WTC11 (cell line): ENCODE measurements around the gene KAT7. TPM values are rescaled to one million over a fixed set of nuclear protein-coding genes. Genes with fewer than 3 reads are reported as not detected.

Experiments used
- CREB1 ChIP-seq: sonication (generic); formaldehyde crosslinking; IDR thresholded peaks from 2 replicates; pipeline ENCODE4 v1.8.0; 2023; ENCODE audit warnings: mild to moderate bottlenecking, missing genetic modification reagents
- FOXJ3 ChIP-seq: sonication (generic); formaldehyde crosslinking; IDR thresholded peaks from 2 replicates; pipeline ENCODE4 v1.9.0; 2021; ENCODE audit warnings: missing genetic modification reagents, mild to moderate bottlenecking, borderline replicate concordance
- GRHL2 ChIP-seq: fragments of 250-450 bp; sonication (Bioruptor Pico); IDR thresholded peaks from 2 replicates; pipeline ENCODE4 v1.8.0; 2022; ENCODE audit warnings: mild to moderate bottlenecking, moderate library complexity; ENCODE audit not compliant: insufficient replicate concordance, severe bottlenecking
- GTF2I ChIP-seq: fragments of 250-450 bp; sonication (Bioruptor Pico); conservative IDR thresholded peaks from 2 replicates; pipeline ENCODE4 v1.4.0; 2021; ENCODE audit warnings: mild to moderate bottlenecking
- MXD4 ChIP-seq: fragments of 250-450 bp; sonication (Bioruptor Pico); IDR thresholded peaks from 2 replicates; pipeline ENCODE4 v1.8.0; 2021; ENCODE audit warnings: mild to moderate bottlenecking, moderate library complexity, borderline replicate concordance
- NR2C2 ChIP-seq: sonication (generic); formaldehyde crosslinking; IDR thresholded peaks from 2 replicates; pipeline ENCODE4 v1.8.0; 2022; ENCODE audit warnings: mild to moderate bottlenecking, missing genetic modification reagents
- RORB ChIP-seq: fragments of 250-450 bp; sonication (Bioruptor Pico); IDR thresholded peaks from 2 replicates; pipeline ENCODE4 v1.9.0; 2021; ENCODE audit warnings: mild to moderate bottlenecking
- SMAD4 ChIP-seq: sonication (generic); formaldehyde crosslinking; IDR thresholded peaks from 2 replicates; pipeline ENCODE4 v1.8.0; 2022; ENCODE audit warnings: mild to moderate bottlenecking, missing genetic modification reagents
- SOX15 ChIP-seq: fragments of 250-450 bp; sonication (Bioruptor Pico); IDR thresholded peaks from 2 replicates; pipeline ENCODE4 v1.9.0; 2021; ENCODE audit warnings: mild to moderate bottlenecking
- TEAD1 ChIP-seq: sonication (generic); formaldehyde crosslinking; IDR thresholded peaks from 2 replicates; pipeline ENCODE4 v1.8.0; 2022; ENCODE audit warnings: mild to moderate bottlenecking, missing genetic modification reagents
- ZBTB21 ChIP-seq: sonication (generic); formaldehyde crosslinking; IDR thresholded peaks from 2 replicates; pipeline ENCODE4 v1.8.1; 2023; ENCODE audit warnings: mild to moderate bottlenecking, missing genetic modification reagents, borderline replicate concordance
- ZNF121 ChIP-seq: sonication (generic); formaldehyde crosslinking; IDR thresholded peaks from 2 replicates; pipeline ENCODE4 v1.8.0; 2023; ENCODE audit warnings: missing genetic modification reagents
- ZNF232 ChIP-seq: sonication (generic); formaldehyde crosslinking; IDR thresholded peaks from 2 replicates; pipeline ENCODE4 v1.8.0; 2022; ENCODE audit warnings: mild to moderate bottlenecking, missing genetic modification reagents
- ZNF396 ChIP-seq: fragments of 250-450 bp; sonication (Bioruptor Pico); IDR thresholded peaks from 2 replicates; pipeline ENCODE4 v1.8.0; 2021; ENCODE audit warnings: mild to moderate bottlenecking, moderate library complexity, borderline replicate concordance
- total RNA-seq: library from RNA; stranded (reverse); gene quantifications from 3 replicates; pipeline ENCODE4 v1.2.3, GENCODE V29; 2021
- TF ChIP-seq, protein P1 (sequence below): sonication (generic); formaldehyde crosslinking; IDR thresholded peaks from 2 replicates; pipeline ENCODE4 v1.8.1; 2023; ENCODE audit warnings: mild to moderate bottlenecking, missing genetic modification reagents, moderate library complexity
- TF ChIP-seq, protein P2 (sequence below): fragments of 250-450 bp; sonication (Bioruptor Pico); IDR thresholded peaks from 2 replicates; pipeline ENCODE4 v1.9.0; 2021; ENCODE audit warnings: mild to moderate bottlenecking
- TF ChIP-seq, protein P3 (sequence below): sonication (generic); formaldehyde crosslinking; IDR thresholded peaks from 2 replicates; pipeline ENCODE4 v1.8.0; 2022; ENCODE audit warnings: mild to moderate bottlenecking, missing genetic modification reagents
- TF ChIP-seq, protein P4 (sequence below): sonication (generic); formaldehyde crosslinking; IDR thresholded peaks from 2 replicates; pipeline ENCODE4 v1.8.1; 2022; ENCODE audit warnings: low read depth, missing genetic modification reagents, borderline replicate concordance
- TF ChIP-seq, protein P5 (sequence below): sonication (generic); formaldehyde crosslinking; IDR thresholded peaks from 2 replicates; pipeline ENCODE4 v1.8.0; 2022; ENCODE audit warnings: mild to moderate bottlenecking, missing genetic modification reagents
- TF ChIP-seq, protein P6 (sequence below): sonication (generic); formaldehyde crosslinking; IDR thresholded peaks from 2 replicates; pipeline ENCODE4 v1.8.0; 2022; ENCODE audit warnings: mild to moderate bottlenecking, missing genetic modification reagents
- TF ChIP-seq, protein P7 (sequence below): sonication (generic); formaldehyde crosslinking; IDR thresholded peaks from 2 replicates; pipeline ENCODE4 v1.8.0; 2023; ENCODE audit warnings: mild to moderate bottlenecking, missing genetic modification reagents
- TF ChIP-seq, protein P8 (sequence below): sonication (generic); formaldehyde crosslinking; IDR thresholded peaks from 2 replicates; pipeline ENCODE4 v1.8.1; 2022; ENCODE audit warnings: mild to moderate bottlenecking, moderate library complexity, missing genetic modification reagents
- TF ChIP-seq, protein P9 (sequence below): sonication (generic); formaldehyde crosslinking; IDR thresholded peaks from 2 replicates; pipeline ENCODE4 v1.8.1; 2023; ENCODE audit warnings: mild to moderate bottlenecking, missing genetic modification reagents
- TF ChIP-seq, protein P10 (sequence below): sonication (generic); formaldehyde crosslinking; IDR thresholded peaks from 2 replicates; pipeline ENCODE4 v1.8.1; 2022; ENCODE audit warnings: mild to moderate bottlenecking, missing genetic modification reagents, moderate library complexity, borderline replicate concordance

The KAT7 gene
- total RNA-seq, 1 experiment from 2014 or later = 199 TPM

DNA sequence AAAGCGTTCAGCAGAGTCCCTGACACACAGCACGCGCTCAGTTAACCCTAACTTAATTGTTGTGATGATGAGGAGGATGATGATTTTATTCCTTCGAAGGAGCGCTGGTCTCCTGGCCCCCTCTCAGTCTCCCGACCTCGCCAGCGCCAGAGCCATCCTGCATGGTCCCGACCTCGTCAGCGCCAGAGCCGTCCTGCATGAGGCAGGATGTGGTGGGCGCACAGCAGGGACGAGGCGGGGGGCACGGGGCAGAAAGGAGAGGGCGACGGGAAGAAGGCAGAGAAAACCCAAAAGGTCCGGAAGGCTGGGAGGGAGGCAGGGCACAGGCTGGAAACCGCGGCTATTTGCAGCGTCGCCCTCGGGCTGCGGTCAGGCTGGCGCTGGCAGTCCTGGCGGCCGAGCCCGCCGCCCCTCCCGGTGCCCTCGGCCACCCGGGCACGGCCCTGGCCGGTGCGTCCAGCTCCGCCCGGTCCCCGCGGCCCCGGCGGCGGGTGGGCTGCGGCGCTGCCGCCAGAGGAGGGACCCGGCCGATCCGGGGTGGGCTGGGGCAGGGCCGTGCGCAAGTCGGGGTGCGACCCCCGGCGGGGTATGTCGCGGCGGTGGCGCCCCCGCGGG, 62.4 kb downstream of the KAT7 start (continued):
- TF ChIP-seq, protein P1, sequence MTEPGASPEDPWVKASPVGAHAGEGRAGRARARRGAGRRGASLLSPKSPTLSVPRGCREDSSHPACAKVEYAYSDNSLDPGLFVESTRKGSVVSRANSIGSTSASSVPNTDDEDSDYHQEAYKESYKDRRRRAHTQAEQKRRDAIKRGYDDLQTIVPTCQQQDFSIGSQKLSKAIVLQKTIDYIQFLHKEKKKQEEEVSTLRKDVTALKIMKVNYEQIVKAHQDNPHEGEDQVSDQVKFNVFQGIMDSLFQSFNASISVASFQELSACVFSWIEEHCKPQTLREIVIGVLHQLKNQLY (CRISPR knock-in tag) = no peak
- TF ChIP-seq, protein P2, sequence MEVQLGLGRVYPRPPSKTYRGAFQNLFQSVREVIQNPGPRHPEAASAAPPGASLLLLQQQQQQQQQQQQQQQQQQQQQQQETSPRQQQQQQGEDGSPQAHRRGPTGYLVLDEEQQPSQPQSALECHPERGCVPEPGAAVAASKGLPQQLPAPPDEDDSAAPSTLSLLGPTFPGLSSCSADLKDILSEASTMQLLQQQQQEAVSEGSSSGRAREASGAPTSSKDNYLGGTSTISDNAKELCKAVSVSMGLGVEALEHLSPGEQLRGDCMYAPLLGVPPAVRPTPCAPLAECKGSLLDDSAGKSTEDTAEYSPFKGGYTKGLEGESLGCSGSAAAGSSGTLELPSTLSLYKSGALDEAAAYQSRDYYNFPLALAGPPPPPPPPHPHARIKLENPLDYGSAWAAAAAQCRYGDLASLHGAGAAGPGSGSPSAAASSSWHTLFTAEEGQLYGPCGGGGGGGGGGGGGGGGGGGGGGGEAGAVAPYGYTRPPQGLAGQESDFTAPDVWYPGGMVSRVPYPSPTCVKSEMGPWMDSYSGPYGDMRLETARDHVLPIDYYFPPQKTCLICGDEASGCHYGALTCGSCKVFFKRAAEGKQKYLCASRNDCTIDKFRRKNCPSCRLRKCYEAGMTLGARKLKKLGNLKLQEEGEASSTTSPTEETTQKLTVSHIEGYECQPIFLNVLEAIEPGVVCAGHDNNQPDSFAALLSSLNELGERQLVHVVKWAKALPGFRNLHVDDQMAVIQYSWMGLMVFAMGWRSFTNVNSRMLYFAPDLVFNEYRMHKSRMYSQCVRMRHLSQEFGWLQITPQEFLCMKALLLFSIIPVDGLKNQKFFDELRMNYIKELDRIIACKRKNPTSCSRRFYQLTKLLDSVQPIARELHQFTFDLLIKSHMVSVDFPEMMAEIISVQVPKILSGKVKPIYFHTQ (CRISPR knock-in tag) = no peak
- TF ChIP-seq, protein P3, sequence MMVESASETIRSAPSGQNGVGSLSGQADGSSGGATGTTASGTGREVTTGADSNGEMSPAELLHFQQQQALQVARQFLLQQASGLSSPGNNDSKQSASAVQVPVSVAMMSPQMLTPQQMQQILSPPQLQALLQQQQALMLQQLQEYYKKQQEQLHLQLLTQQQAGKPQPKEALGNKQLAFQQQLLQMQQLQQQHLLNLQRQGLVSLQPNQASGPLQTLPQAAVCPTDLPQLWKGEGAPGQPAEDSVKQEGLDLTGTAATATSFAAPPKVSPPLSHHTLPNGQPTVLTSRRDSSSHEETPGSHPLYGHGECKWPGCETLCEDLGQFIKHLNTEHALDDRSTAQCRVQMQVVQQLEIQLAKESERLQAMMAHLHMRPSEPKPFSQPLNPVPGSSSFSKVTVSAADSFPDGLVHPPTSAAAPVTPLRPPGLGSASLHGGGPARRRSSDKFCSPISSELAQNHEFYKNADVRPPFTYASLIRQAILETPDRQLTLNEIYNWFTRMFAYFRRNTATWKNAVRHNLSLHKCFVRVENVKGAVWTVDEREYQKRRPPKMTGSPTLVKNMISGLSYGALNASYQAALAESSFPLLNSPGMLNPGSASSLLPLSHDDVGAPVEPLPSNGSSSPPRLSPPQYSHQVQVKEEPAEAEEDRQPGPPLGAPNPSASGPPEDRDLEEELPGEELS = 0 out of 2 replicates have a peak, but pooled peaks have one; percentile 42
- TF ChIP-seq GRHL2 (CRISPR knock-in tag) (no peak), GTF2I (CRISPR knock-in tag) (no peak), NR2C2 (CRISPR knock-in tag) (no peak), SMAD4 (CRISPR knock-in tag) (no peak), SOX15 (CRISPR knock-in tag) (no peak), FOXJ3 (CRISPR knock-in tag) (no peak), CREB1 (no peak), MXD4 (no peak), ZNF121 (CRISPR knock-in tag) (0 out of 2 replicates have a peak, but pooled peaks have one; percentile 28), TEAD1 (CRISPR knock-in tag) (0 out of 2 replicates have a peak, but pooled peaks have one; percentile 49), ZNF232 (CRISPR knock-in tag) (0 out of 2 replicates have a peak, but pooled peaks have one; percentile 73), ZNF396 (CRISPR knock-in tag) (no peak), RORB (CRISPR knock-in tag) (no peak), ZBTB21 (no peak)
- TF ChIP-seq, protein P4, sequence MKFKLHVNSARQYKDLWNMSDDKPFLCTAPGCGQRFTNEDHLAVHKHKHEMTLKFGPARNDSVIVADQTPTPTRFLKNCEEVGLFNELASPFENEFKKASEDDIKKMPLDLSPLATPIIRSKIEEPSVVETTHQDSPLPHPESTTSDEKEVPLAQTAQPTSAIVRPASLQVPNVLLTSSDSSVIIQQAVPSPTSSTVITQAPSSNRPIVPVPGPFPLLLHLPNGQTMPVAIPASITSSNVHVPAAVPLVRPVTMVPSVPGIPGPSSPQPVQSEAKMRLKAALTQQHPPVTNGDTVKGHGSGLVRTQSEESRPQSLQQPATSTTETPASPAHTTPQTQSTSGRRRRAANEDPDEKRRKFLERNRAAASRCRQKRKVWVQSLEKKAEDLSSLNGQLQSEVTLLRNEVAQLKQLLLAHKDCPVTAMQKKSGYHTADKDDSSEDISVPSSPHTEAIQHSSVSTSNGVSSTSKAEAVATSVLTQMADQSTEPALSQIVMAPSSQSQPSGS (CRISPR knock-in tag) = no peak
- TF ChIP-seq, protein P5, sequence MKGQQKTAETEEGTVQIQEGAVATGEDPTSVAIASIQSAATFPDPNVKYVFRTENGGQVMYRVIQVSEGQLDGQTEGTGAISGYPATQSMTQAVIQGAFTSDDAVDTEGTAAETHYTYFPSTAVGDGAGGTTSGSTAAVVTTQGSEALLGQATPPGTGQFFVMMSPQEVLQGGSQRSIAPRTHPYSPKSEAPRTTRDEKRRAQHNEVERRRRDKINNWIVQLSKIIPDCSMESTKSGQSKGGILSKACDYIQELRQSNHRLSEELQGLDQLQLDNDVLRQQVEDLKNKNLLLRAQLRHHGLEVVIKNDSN (CRISPR knock-in tag) = no peak
- TF ChIP-seq, protein P6, sequence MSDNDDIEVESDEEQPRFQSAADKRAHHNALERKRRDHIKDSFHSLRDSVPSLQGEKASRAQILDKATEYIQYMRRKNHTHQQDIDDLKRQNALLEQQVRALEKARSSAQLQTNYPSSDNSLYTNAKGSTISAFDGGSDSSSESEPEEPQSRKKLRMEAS (CRISPR knock-in tag) = peak; percentile 77
- TF ChIP-seq, protein P7, sequence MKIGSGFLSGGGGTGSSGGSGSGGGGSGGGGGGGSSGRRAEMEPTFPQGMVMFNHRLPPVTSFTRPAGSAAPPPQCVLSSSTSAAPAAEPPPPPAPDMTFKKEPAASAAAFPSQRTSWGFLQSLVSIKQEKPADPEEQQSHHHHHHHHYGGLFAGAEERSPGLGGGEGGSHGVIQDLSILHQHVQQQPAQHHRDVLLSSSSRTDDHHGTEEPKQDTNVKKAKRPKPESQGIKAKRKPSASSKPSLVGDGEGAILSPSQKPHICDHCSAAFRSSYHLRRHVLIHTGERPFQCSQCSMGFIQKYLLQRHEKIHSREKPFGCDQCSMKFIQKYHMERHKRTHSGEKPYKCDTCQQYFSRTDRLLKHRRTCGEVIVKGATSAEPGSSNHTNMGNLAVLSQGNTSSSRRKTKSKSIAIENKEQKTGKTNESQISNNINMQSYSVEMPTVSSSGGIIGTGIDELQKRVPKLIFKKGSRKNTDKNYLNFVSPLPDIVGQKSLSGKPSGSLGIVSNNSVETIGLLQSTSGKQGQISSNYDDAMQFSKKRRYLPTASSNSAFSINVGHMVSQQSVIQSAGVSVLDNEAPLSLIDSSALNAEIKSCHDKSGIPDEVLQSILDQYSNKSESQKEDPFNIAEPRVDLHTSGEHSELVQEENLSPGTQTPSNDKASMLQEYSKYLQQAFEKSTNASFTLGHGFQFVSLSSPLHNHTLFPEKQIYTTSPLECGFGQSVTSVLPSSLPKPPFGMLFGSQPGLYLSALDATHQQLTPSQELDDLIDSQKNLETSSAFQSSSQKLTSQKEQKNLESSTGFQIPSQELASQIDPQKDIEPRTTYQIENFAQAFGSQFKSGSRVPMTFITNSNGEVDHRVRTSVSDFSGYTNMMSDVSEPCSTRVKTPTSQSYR = peak; percentile 15; the same call in 1 of the 2 replicates
- TF ChIP-seq, protein P8, sequence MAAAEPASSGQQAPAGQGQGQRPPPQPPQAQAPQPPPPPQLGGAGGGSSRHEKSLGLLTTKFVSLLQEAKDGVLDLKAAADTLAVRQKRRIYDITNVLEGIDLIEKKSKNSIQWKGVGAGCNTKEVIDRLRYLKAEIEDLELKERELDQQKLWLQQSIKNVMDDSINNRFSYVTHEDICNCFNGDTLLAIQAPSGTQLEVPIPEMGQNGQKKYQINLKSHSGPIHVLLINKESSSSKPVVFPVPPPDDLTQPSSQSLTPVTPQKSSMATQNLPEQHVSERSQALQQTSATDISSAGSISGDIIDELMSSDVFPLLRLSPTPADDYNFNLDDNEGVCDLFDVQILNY = no peak
- TF ChIP-seq, protein P9, sequence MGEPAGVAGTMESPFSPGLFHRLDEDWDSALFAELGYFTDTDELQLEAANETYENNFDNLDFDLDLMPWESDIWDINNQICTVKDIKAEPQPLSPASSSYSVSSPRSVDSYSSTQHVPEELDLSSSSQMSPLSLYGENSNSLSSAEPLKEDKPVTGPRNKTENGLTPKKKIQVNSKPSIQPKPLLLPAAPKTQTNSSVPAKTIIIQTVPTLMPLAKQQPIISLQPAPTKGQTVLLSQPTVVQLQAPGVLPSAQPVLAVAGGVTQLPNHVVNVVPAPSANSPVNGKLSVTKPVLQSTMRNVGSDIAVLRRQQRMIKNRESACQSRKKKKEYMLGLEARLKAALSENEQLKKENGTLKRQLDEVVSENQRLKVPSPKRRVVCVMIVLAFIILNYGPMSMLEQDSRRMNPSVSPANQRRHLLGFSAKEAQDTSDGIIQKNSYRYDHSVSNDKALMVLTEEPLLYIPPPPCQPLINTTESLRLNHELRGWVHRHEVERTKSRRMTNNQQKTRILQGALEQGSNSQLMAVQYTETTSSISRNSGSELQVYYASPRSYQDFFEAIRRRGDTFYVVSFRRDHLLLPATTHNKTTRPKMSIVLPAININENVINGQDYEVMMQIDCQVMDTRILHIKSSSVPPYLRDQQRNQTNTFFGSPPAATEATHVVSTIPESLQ (CRISPR knock-in tag) = no peak
- TF ChIP-seq, protein P10, sequence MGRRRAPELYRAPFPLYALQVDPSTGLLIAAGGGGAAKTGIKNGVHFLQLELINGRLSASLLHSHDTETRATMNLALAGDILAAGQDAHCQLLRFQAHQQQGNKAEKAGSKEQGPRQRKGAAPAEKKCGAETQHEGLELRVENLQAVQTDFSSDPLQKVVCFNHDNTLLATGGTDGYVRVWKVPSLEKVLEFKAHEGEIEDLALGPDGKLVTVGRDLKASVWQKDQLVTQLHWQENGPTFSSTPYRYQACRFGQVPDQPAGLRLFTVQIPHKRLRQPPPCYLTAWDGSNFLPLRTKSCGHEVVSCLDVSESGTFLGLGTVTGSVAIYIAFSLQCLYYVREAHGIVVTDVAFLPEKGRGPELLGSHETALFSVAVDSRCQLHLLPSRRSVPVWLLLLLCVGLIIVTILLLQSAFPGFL = no peak
